Stimulated activated CD4-positive, alpha-beta T cell treated with anti-CD3 and anti-CD28 coated beads, TNF-alpha, amount 100 ng/mL, for 48 hours (primary cell): ENCODE data around the gene MAP1LC3B2.

Experiments
- DNase-seq, 3 donors: peaks; one replicate each; pipeline ENCODE4 v3.0.0-alpha.2; 2020; ENCODE audit warnings: low read depth in 3 of 3

MAP1LC3B2 gene

GRCh38 chr12:116615141-116615861 is 56.1 kb downstream of the MAP1LC3B2 start:
- DNase-seq = no peak

- no peak for DNase-seq
Observed at GRCh38 chr12:116616536-116617248, 57.5 kb downstream of the MAP1LC3B2 start.

GRCh38 chr12:116619246-116619645 is 60.1 kb downstream of the MAP1LC3B2 start:
- DNase-seq = no peak

GRCh38 chr12:116620124-116620491 is 60.9 kb downstream of the MAP1LC3B2 start:
- no peak for DNase-seq

- no peak for DNase-seq
Observed at GRCh38 chr12:116620492-116621191, 61.5 kb downstream of the MAP1LC3B2 start.

- DNase-seq = no peak
Observed at GRCh38 chr12:116621194-116621593, 62.0 kb downstream of the MAP1LC3B2 start.

GRCh38 chr12:116624516-116624915 is 65.3 kb downstream of the MAP1LC3B2 start:
- no peak for DNase-seq

- no peak for DNase-seq
Observed at GRCh38 chr12:116626153-116626552, 67.0 kb downstream of the MAP1LC3B2 start.
